ENCODE measurements around the gene FXR1.

Gene FXR1

DNA sequence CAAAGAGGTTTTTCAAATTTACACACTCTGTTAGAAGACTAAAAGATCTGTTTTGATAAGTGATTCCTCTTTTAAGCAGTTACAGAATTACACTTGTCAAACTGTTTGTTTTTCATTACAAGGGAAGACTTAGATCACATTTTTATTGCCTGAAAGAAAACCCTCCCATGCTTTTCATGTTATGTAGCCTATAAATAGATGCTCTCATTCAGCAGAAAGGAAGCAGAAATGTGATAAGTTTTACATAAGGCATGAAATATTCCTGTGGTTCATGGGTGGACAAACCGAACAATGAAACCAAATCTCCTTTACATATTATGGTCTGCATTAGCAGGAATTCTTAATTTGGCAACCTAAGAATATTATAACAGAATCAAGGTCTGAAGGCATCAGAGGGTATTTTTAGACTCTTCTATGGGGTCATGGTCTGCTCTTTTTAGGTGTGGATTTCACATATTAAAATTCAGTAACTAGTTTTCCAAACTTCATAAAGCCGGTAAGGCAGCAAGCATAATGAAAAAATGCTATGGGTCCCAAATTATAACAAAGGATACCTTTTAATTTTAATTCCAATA lies 37.3 kb upstream of the FXR1 start:
- Histone ChIP-seq H3K27ac (ENCODE audit: low read length) (no peak overlapping the region), H3K4me3 (ENCODE audit: low read depth in 1 of 2, low read length in 2 of 2) (no peak overlapping the region), H3K9ac (ENCODE audit: low read depth, low read length) (no peak overlapping the region), H3K79me2 (ENCODE audit: insufficient read depth, low read length) (no peaks in the 10 kb centered on the region), H3K36me3 (ENCODE audit: insufficient read depth, low read length) (no peaks in the 10 kb centered on the region), H3K27me3 (ENCODE audit: insufficient read depth, low read length, poor library complexity) (peaks cover 2% of the 10 kb centered on the region), H2AFZ (ENCODE audit: low read depth, low read length) (no peak overlapping the region), H3K9me3 (ENCODE audit: insufficient read depth, low read length, severe bottlenecking) (no peaks in the 10 kb centered on the region), H4K20me1 (ENCODE audit: insufficient read depth, low read length) (no peaks in the 10 kb centered on the region), H3K4me2 (ENCODE audit: insufficient read depth, low read length) (no peak overlapping the region), H3K4me1 (ENCODE audit: insufficient read depth, low read length) (no peaks in the 10 kb centered on the region)
- TF ChIP-seq CTCF (IDR thresholded peaks at IDR 0.05; ENCODE audit: borderline replicate concordance, extremely low read depth, low read length, poor library complexity, severe bottlenecking) (no peak), EZH2 (IDR thresholded peaks at IDR 0.05; ENCODE audit: borderline replicate concordance, low read depth, low read length, severe bottlenecking) (no peak)
- DNase-seq (no peak), ATAC-seq (ENCODE audit: insufficient read depth, low read depth) (no peak)

- Histone ChIP-seq H2AFZ (ENCODE audit: low read depth, low read length) (no peak overlapping the region), H3K36me3 (ENCODE audit: insufficient read depth, low read length) (no peaks in the 10 kb centered on the region)
Measured at GRCh38 chr3:180881065-180881801, 31.2 kb upstream of the FXR1 start.

DNA sequence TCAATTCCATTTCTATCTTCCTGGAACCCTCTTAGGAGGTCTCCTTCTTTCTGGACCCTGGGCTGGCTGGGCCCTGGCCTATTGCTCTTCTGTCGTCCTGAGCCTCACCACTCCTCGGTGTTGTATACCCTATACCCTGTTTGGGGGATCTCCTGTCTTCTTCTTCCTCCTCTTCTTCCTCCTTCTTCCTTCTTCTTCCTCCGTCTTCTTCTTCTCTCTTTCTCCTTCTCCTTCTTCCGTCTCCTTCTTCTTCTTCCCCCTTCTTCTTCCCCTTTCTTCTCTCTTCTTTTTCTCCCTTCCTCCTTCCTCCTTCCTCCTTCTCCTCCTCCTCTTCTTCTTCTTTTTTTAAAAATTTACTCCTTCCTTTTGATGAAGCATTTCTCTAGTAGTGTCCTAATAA lies 30.4 kb upstream of the FXR1 start:
- H3K4me1 ChIP-seq (ENCODE audit: insufficient read depth, low read length) = no peaks in the 10 kb centered on the region
- no peaks in the 10 kb centered on the region for H3K27me3 ChIP-seq (ENCODE audit: insufficient read depth, low read length, poor library complexity)
- H3K79me2 ChIP-seq (ENCODE audit: insufficient read depth, low read length) = no peaks in the 10 kb centered on the region
- H3K4me2 ChIP-seq (ENCODE audit: insufficient read depth, low read length) = no peak overlapping the region
- H3K4me3 ChIP-seq (ENCODE audit: low read depth in 1 of 2, low read length in 2 of 2) = no peak overlapping the region
- ATAC-seq (ENCODE audit: insufficient read depth, low read depth) (no peak), DNase-seq (no peak)
- H3K27ac ChIP-seq (ENCODE audit: low read length) = no peak overlapping the region
- no peaks in the 10 kb centered on the region for H3K9me3 ChIP-seq (ENCODE audit: insufficient read depth, low read length, severe bottlenecking)
- no peak overlapping the region for H3K9ac ChIP-seq (ENCODE audit: low read depth, low read length)
- TF ChIP-seq EZH2 (IDR thresholded peaks at IDR 0.05; ENCODE audit: borderline replicate concordance, low read depth, low read length, severe bottlenecking) = no peak
- TF ChIP-seq CTCF (IDR thresholded peaks at IDR 0.05; ENCODE audit: borderline replicate concordance, extremely low read depth, low read length, poor library complexity, severe bottlenecking) = no peak
- H2AFZ ChIP-seq (ENCODE audit: low read depth, low read length) = no peak overlapping the region
- no peaks in the 10 kb centered on the region for H4K20me1 ChIP-seq (ENCODE audit: insufficient read depth, low read length)
- H3K36me3 ChIP-seq (ENCODE audit: insufficient read depth, low read length) = no peaks in the 10 kb centered on the region

More at GRCh38 chr3:180881065-180881801, 31.2 kb upstream of the FXR1 start:
- no peak overlapping the region for H3K4me3 ChIP-seq (ENCODE audit: low read depth in 1 of 2, low read length in 2 of 2)
- H3K4me2 ChIP-seq (ENCODE audit: insufficient read depth, low read length) = no peak overlapping the region
- H3K79me2 ChIP-seq (ENCODE audit: insufficient read depth, low read length) = no peaks in the 10 kb centered on the region
- no peak overlapping the region for H3K9ac ChIP-seq (ENCODE audit: low read depth, low read length)
- no peaks in the 10 kb centered on the region for H3K27me3 ChIP-seq (ENCODE audit: insufficient read depth, low read length, poor library complexity)
- no peak for DNase-seq
- no peaks in the 10 kb centered on the region for H4K20me1 ChIP-seq (ENCODE audit: insufficient read depth, low read length)
- H3K27ac ChIP-seq (ENCODE audit: low read length) = no peak overlapping the region
- no peaks in the 10 kb centered on the region for H3K4me1 ChIP-seq (ENCODE audit: insufficient read depth, low read length)
- no peak for ATAC-seq (ENCODE audit: insufficient read depth, low read depth)
- TF ChIP-seq EZH2 (IDR thresholded peaks at IDR 0.05; ENCODE audit: borderline replicate concordance, low read depth, low read length, severe bottlenecking) (no peak), CTCF (IDR thresholded peaks at IDR 0.05; ENCODE audit: borderline replicate concordance, extremely low read depth, low read length, poor library complexity, severe bottlenecking) (no peak)
- H3K9me3 ChIP-seq (ENCODE audit: insufficient read depth, low read length, severe bottlenecking) = no peaks in the 10 kb centered on the region

Measured in DND-41 (cell line).